GM19351 (cell line): Measurements from ENCODE around the gene GSC2.
"Not testable (repeated sequence)": the region's sequence is repeated elsewhere in the genome, so short reads cannot be mapped to it uniquely, and the experiment has no call there.

Experiments
- ATAC-seq: cut with Tn5 transposase; IDR thresholded peaks from one replicate; pipeline ENCODE4 v1.9.1; 2021; ENCODE audit warnings: mild to moderate bottlenecking, moderate library complexity; ENCODE audit not compliant: unreplicated experiment

The GSC2 gene

GRCh38 chr22:19178065-19178656 is 28.1 kb upstream of the GSC2 start:
- ATAC-seq: peak; percentile 24

- no peak for ATAC-seq
Measured at GRCh38 chr22:19177164-19178064, 27.3 kb upstream of the GSC2 start.

GRCh38 chr22:19176732-19177131 is 26.6 kb upstream of the GSC2 start:
- no peak for ATAC-seq

GRCh38 chr22:19176175-19176643 is 26.1 kb upstream of the GSC2 start:
- ATAC-seq: no peak

GRCh38 chr22:19175602-19176174 is 25.6 kb upstream of the GSC2 start:
- no peak for ATAC-seq

- ATAC-seq: no peak
Measured at GRCh38 chr22:19175026-19175601, 25.0 kb upstream of the GSC2 start.

GRCh38 chr22:19174106-19175025 is 24.3 kb upstream of the GSC2 start:
- ATAC-seq: no peak

GRCh38 chr22:19173047-19174035 is 23.2 kb upstream of the GSC2 start:
- ATAC-seq: no peak

- no peak for ATAC-seq
Measured at GRCh38 chr22:19172213-19173046, 22.3 kb upstream of the GSC2 start.

- ATAC-seq: no peak
Measured at GRCh38 chr22:19169947-19170318, 19.8 kb upstream of the GSC2 start.

- no peak for ATAC-seq
Measured at GRCh38 chr22:19169002-19169946, 19.2 kb upstream of the GSC2 start.

- ATAC-seq: no peak
Measured at GRCh38 chr22:19168088-19168890, 18.2 kb upstream of the GSC2 start.

GRCh38 chr22:19167106-19167869 is 17.2 kb upstream of the GSC2 start:
- no peak for ATAC-seq

GRCh38 chr22:19166421-19166820 is 16.3 kb upstream of the GSC2 start:
- ATAC-seq: no peak

- no peak for ATAC-seq
Measured at GRCh38 chr22:19164425-19164824, 14.3 kb upstream of the GSC2 start.

GRCh38 chr22:19158649-19159048 is 8.6 kb upstream of the GSC2 start:
- ATAC-seq: not testable (repeated sequence)
